HepG2 (cell line): ENCODE measurements around the gene RAB40C. TPM values are rescaled to one million over a fixed set of nuclear protein-coding genes. Genes with fewer than 3 reads are reported as not detected.

Experiments
- ADNP ChIP-seq: sonication (generic); formaldehyde crosslinking; IDR thresholded peaks from 2 replicates; pipeline ENCODE4 v1.4.0; 2020; ENCODE audit warnings: missing genetic modification reagents
- EED ChIP-seq: sonication (generic); formaldehyde crosslinking; IDR thresholded peaks from 2 replicates; pipeline ENCODE4 v1.5.0; 2020; ENCODE audit warnings: mild to moderate bottlenecking, missing genetic modification reagents
- HMGXB4 ChIP-seq, 2 experiments: sonication (generic) in 1 of 2; formaldehyde crosslinking in 1 of 2; IDR thresholded peaks; 2 replicates each; pipeline versions ENCODE4 v1.4.0 to v1.6.1; 2018 to 2020; ENCODE audit warnings: missing genetic modification reagents in 2 of 2, borderline replicate concordance in 1 of 2, low read depth in 1 of 2, mild to moderate bottlenecking in 1 of 2, missing biosample characterization in 1 of 2
- PAX8 ChIP-seq: sonication (generic); formaldehyde crosslinking; IDR thresholded peaks from 2 replicates; pipeline ENCODE4 v1.8.0; 2022; ENCODE audit warnings: mild to moderate bottlenecking, missing genetic modification reagents, borderline replicate concordance
- POLR2A ChIP-seq, 2 experiments: IDR thresholded peaks; 2 replicates each; pipeline ENCODE4 v1.6.1; 2011; ENCODE audit warnings: low read depth in 2 of 2, low read length in 2 of 2, mild to moderate bottlenecking in 1 of 2, moderate library complexity in 1 of 2; ENCODE audit not compliant: insufficient read depth in 1 of 2
- RFXAP ChIP-seq: sonication (generic); formaldehyde crosslinking; IDR thresholded peaks from 2 replicates; pipeline ENCODE4 v1.4.0; 2020; ENCODE audit warnings: missing genetic modification reagents, borderline replicate concordance
- TFDP1 ChIP-seq: IDR thresholded peaks from 2 replicates; pipeline ENCODE4 v1.6.1; 2016; ENCODE audit warnings: missing compliant biosample characterization, missing genetic modification reagents, borderline replicate concordance
- YY1 ChIP-seq: IDR thresholded peaks from 2 replicates; pipeline ENCODE4 v1.6.1; 2011; ENCODE audit warnings: low read length, low read depth, moderate library complexity, mild to moderate bottlenecking; ENCODE audit not compliant: insufficient read depth, insufficient replicate concordance
- ZBTB26 ChIP-seq: IDR thresholded peaks from 2 replicates; pipeline ENCODE4 v1.6.1; 2016; ENCODE audit warnings: missing compliant biosample characterization, missing genetic modification reagents, borderline replicate concordance
- ZC3H4 ChIP-seq: sonication (generic); formaldehyde crosslinking; IDR thresholded peaks from 2 replicates; pipeline ENCODE4 v1.4.0; 2020; ENCODE audit warnings: missing genetic modification reagents, borderline replicate concordance
- ZNF20 ChIP-seq: sonication (generic); formaldehyde crosslinking; IDR thresholded peaks from 2 replicates; pipeline ENCODE4 v1.4.0; 2020; ENCODE audit warnings: mild to moderate bottlenecking, moderate library complexity, missing genetic modification reagents
- ZNF205 ChIP-seq: IDR thresholded peaks from 2 replicates; pipeline ENCODE4 v1.6.1; 2018; ENCODE audit warnings: missing biosample characterization, missing genetic modification reagents
- ZNF318 ChIP-seq: sonication (generic); formaldehyde crosslinking; IDR thresholded peaks from 2 replicates; pipeline ENCODE4 v1.4.0; 2020; ENCODE audit warnings: mild to moderate bottlenecking, missing genetic modification reagents
- ZNF335 ChIP-seq: sonication (generic); formaldehyde crosslinking; IDR thresholded peaks from 2 replicates; pipeline ENCODE4 v1.4.0; 2020; ENCODE audit warnings: missing genetic modification reagents
- ZNF768 ChIP-seq: sonication (generic); formaldehyde crosslinking; IDR thresholded peaks from 2 replicates; pipeline ENCODE4 v1.4.0; 2020; ENCODE audit warnings: missing genetic modification reagents
- ZSCAN25 ChIP-seq: sonication (generic); formaldehyde crosslinking; IDR thresholded peaks from 2 replicates; pipeline ENCODE4 v1.8.0; 2022; ENCODE audit warnings: mild to moderate bottlenecking, missing genetic modification reagents
- polyA plus RNA-seq, 8 experiments: library from polyadenylated mRNA; depleted of rRNA in 3 of 8; stranded (reverse) in 7 of 8; unstranded in 1 of 8; fragments of >200 nt; fragmentation: Illumina TruSeq in 4 of 8; extraction: Trizol in 4 of 8; gene quantifications; 2 replicates each; pipeline versions ENCODE4 v1.2.1 to v1.2.3, GENCODE V29; 2011 to 2016; ENCODE audit warnings: low read depth in 4 of 8, missing spikeins in 1 of 8, mixed read lengths in 1 of 8; ENCODE audit not compliant: insufficient read depth in 1 of 8
- total RNA-seq, 5 experiments: library from RNA; depleted of rRNA; stranded (reverse); fragments of >200 nt; fragmentation: Illumina TruSeq; extraction: Trizol; gene quantifications; 2 replicates each; pipeline ENCODE4 v1.2.3, GENCODE V29; 2016; ENCODE audit warnings: low read depth in 1 of 5

Gene RAB40C
- total and polyA plus RNA-seq, 2 of the 13 experiments (the other 11 are each of a cell fraction or from before 2014, with no cell fraction given): 7.7 to 11.5 TPM

- peak; percentile 13; the same call in 1 of the 2 replicates for TF ChIP-seq ZNF768 (CRISPR knock-in tag)
- peak; percentile 10 for TF ChIP-seq YY1
- TF ChIP-seq ZBTB26 (CRISPR knock-in tag): no peak
- TF ChIP-seq PAX8 (CRISPR knock-in tag): no peak
- TF ChIP-seq HMGXB4 (CRISPR knock-in tag; IDR thresholded peaks at IDR 0.05; ENCODE audit: borderline replicate concordance in 1 of 2, low read depth in 1 of 2): no peak
- peak; percentile 10; the same call in 1 of the 2 replicates for TF ChIP-seq ZSCAN25 (CRISPR knock-in tag)
- no peak for TF ChIP-seq TFDP1
- TF ChIP-seq ZNF335: no peak
- TF ChIP-seq POLR2A (IDR thresholded peaks at IDR 0.05; ENCODE audit: insufficient read depth in 1 of 2, low read depth in 2 of 2, low read length in 2 of 2): peak in 1 of 2 experiments; percentile 50; a peak in 1 of 4 replicates
- TF ChIP-seq RFXAP (CRISPR knock-in tag): no peak
- TF ChIP-seq ZNF20: no peak
- TF ChIP-seq ADNP (CRISPR knock-in tag): 0 out of 2 replicates have a peak, but pooled peaks have one; percentile 46
- no peak for TF ChIP-seq ZNF318 (CRISPR knock-in tag)
- TF ChIP-seq EED (CRISPR knock-in tag): no peak
- TF ChIP-seq ZC3H4 (CRISPR knock-in tag): no peak
- TF ChIP-seq ZNF205: 0 out of 2 replicates have a peak, but pooled peaks have one; percentile 28
Measured at GRCh38 chr16:674968-675883, 85.4 kb downstream of the RAB40C start, which contains the start of gene RHBDL1 (continued).
